GM21381 (cell line): Measurements from ENCODE around the gene CCP110.
A peak's percentile ranks its signal among the peaks of the same experiment; 100 is the strongest.
"Not testable (repeated sequence)": the region's sequence is repeated elsewhere in the genome, so short reads cannot be mapped to it uniquely, and the experiment has no call there.

Experiments used
- ATAC-seq: cut with Tn5 transposase; IDR thresholded peaks from one replicate; pipeline ENCODE4 v1.9.1; 2021; ENCODE audit warnings: mild to moderate bottlenecking, moderate library complexity; ENCODE audit not compliant: unreplicated experiment

Gene CCP110

GRCh38 chr16:19543278-19543996 is 19.7 kb downstream of the CCP110 start:
- not testable (repeated sequence) for ATAC-seq

GRCh38 chr16:19548144-19548543 is 24.4 kb downstream of the CCP110 start:
- no peak for ATAC-seq

GRCh38 chr16:19549673-19550072 is 25.9 kb downstream of the CCP110 start:
- ATAC-seq: no peak

GRCh38 chr16:19555186-19555937 is 31.6 kb downstream of the CCP110 start, which contains the start of gene VPS35L:
Gene VPS35L (plus strand): TSS chr16:19555703. CDS start chr16:19555730, 27 bp downstream.
- peak; percentile 94 for ATAC-seq

- no peak for ATAC-seq
Measured at GRCh38 chr16:19555938-19556771, 32.4 kb downstream of the CCP110 start.

GRCh38 chr16:19559242-19559910 is 35.6 kb downstream of the CCP110 start:
- no peak for ATAC-seq

GRCh38 chr16:19560078-19560477 is 36.3 kb downstream of the CCP110 start:
- ATAC-seq: no peak

- no peak for ATAC-seq
Measured at GRCh38 chr16:19563377-19563776, 39.6 kb downstream of the CCP110 start.

- no peak for ATAC-seq
Measured at GRCh38 chr16:19566362-19566761, 42.6 kb downstream of the CCP110 start.

GRCh38 chr16:19567560-19567959 is 43.8 kb downstream of the CCP110 start:
- ATAC-seq: no peak

GRCh38 chr16:19573997-19574396 is 50.3 kb downstream of the CCP110 start:
- no peak for ATAC-seq

GRCh38 chr16:19574615-19575014 is 50.9 kb downstream of the CCP110 start:
- ATAC-seq: no peak

- ATAC-seq: no peak
Measured at GRCh38 chr16:19578378-19578971, 54.7 kb downstream of the CCP110 start.

GRCh38 chr16:19582050-19582831 is 58.5 kb downstream of the CCP110 start:
- no peak for ATAC-seq

GRCh38 chr16:19583665-19584300 is 60.0 kb downstream of the CCP110 start:
- ATAC-seq: no peak

- ATAC-seq: no peak
Measured at GRCh38 chr16:19588661-19589060, 64.9 kb downstream of the CCP110 start.

- no peak for ATAC-seq
Measured at GRCh38 chr16:19589106-19589505, 65.4 kb downstream of the CCP110 start.

GRCh38 chr16:19589771-19590302 is 66.1 kb downstream of the CCP110 start:
- ATAC-seq: no peak
